Esophagus muscularis mucosa (tissue), 4 donors: ENCODE measurements around the gene ST6GAL1.

Source experiments
- EP300 ChIP-seq: sonication (generic); formaldehyde crosslinking; IDR thresholded peaks from one replicate; pipeline ENCODE4 v1.6.1; 2017; ENCODE audit warnings: antibody characterized with exemption
- POLR2A ChIP-seq: fragments of 450-650 bp; IDR thresholded peaks from one replicate; pipeline ENCODE4 v1.6.1; 2017; ENCODE audit warnings: antibody characterized with exemption, moderate library complexity, mild to moderate bottlenecking, low read depth
- POLR2AphosphoS5 ChIP-seq, 2 donors: sonication (generic); formaldehyde crosslinking; IDR thresholded peaks; one replicate each; pipeline ENCODE4 v1.6.1; 2017; ENCODE audit warnings: antibody characterized with exemption in 2 of 2
- TF ChIP-seq, protein P1 (sequence below), 3 experiments: fragments of 200-600 bp in 2 of 3; fragments of 450-650 bp in 1 of 3; sonication (generic) in 2 of 3; IDR thresholded peaks; one replicate each; pipeline ENCODE4 v1.5.1; 2017 to 2019; ENCODE audit warnings: antibody characterized with exemption in 3 of 3, mild to moderate bottlenecking in 2 of 3, moderate library complexity in 1 of 3

DNA sequence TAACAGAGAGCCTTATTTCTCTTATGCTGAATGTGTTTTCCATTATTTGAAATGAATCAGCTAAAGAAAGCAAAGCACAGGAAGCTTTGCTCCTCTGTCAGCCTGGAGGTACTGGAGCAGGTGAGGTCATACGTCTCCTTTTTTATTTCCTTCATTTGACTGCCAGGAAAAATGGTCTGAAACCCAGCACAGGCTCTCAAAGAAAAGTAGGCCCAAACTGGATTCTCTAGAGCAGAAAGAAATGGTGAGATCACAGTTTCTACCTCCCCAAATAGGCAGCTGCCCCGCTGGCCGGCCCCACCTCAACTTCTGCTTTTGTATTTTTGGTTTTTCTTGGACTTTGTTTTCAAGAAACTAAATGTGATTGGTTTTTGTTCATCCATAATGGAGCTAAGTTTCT is 113.9 kb downstream of the ST6GAL1 start:
- TF ChIP-seq, protein P1, sequence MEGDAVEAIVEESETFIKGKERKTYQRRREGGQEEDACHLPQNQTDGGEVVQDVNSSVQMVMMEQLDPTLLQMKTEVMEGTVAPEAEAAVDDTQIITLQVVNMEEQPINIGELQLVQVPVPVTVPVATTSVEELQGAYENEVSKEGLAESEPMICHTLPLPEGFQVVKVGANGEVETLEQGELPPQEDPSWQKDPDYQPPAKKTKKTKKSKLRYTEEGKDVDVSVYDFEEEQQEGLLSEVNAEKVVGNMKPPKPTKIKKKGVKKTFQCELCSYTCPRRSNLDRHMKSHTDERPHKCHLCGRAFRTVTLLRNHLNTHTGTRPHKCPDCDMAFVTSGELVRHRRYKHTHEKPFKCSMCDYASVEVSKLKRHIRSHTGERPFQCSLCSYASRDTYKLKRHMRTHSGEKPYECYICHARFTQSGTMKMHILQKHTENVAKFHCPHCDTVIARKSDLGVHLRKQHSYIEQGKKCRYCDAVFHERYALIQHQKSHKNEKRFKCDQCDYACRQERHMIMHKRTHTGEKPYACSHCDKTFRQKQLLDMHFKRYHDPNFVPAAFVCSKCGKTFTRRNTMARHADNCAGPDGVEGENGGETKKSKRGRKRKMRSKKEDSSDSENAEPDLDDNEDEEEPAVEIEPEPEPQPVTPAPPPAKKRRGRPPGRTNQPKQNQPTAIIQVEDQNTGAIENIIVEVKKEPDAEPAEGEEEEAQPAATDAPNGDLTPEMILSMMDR (IDR thresholded peaks at IDR 0.05) = no peak
- no peak for TF ChIP-seq POLR2A
- no peak for TF ChIP-seq EP300
- TF ChIP-seq POLR2AphosphoS5 (IDR thresholded peaks at IDR 0.05) = no peak
